ENCODE results near the gene SMARCAL1.
A peak's percentile ranks its signal among the peaks of the same experiment; 100 is the strongest.

The SMARCAL1 gene

DNA sequence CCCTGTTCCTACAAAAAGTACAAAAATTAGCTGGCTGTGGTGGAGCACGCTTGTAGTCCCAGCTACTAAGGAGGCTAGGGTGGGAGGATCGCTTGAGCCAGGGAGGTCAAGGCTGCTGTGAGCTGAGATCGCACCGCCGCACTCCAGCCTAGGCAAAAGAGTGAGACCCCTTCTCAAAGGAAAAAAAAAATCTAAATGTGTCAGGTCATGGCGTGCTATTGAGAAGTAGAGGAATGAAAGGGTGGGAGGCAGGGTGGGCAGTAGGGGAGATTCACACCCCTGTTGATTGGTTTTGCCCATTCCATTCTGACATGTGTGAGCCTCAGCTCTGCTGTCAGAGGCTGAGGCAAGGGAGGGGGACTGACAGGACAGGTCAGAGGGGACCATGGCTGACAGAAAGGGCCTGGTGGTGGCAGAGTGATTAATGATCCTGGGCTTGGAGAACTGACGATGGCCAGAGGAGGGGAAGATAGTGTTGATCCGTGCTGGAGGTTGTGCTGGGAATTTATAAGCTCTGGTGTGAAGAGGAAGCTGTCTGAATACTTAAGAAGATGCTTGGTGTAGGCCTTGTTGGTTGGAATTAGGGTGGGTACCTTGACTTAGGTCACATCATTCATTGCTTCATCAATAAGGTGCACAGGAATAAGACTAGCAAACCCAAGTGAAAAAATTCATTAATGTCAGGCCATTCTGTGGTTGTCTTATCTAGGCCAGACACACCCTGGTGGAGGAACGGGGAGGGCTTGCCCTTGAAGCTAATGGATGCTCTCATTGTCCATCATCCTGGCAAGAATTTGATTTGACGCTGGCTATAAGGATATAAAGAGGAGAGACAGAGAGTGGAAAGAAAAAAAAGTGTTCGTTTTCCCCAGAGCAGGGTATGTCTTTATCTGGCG, 19.1 kb upstream of the SMARCAL1 start:
- DNase-seq (ENCODE audit: low read depth in 2 of 2): no peak

DNA sequence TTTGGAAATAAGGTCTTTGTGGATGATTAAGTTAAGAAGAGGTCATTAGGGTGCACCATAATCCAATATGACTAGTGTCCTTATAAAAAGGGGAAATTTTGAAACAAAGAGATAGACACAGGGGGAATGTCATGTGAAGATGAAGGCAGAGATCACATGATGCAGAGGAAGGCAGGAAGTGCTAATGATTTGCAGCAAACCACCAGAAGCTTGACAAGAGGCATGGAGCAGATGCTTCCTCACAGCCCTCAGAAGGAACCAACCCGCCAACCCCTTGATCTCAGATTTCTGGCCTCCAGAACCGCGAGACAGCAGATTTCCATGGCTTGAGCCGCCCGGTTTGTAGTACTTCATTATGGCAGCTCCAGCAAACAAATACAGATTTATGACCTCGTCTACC, 17.4 kb upstream of the SMARCAL1 start:
- DNase-seq (ENCODE audit: low read depth in 2 of 2): no peak

DNA sequence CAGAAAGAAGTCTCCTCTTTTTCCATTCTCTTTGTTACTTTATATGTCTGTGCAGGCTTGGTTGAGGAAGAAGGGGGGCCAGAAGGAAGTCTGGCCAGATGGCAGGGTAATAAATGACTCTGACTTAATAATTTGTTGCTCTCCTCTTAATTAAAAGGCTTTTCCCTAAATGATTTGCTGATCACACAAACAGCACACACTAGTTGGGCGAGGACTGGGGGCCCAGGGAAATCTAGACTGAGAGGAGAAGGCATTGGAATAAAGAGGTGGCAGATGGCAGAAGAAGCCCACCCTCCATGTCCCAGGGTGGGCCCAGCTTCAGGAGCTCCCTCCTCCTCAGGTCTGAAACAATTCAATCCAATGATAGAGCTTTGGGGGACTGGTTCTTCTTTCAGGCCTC, 12.7 kb upstream of the SMARCAL1 start:
- no peak for DNase-seq (ENCODE audit: low read depth in 2 of 2)

DNA sequence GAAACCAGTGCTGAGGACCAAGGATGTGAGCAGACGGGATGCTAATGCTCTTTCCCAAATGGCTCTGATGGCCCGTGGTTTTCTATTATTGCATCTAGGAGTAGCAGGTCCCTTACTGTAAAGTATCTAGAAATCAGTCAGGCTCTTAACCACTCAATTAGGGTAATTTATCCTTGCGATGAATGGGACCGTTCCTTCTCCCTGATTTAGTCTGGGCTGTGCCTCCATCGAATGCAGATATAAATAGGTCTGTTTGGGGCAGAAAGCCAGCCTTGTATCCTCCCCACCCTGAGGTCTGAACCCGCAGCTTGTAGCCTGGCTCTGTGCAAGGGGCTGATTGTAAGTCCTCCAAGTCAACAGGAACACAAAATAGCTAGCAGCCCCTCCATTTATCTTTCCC, 9.5 kb upstream of the SMARCAL1 start:
- no peak for DNase-seq (ENCODE audit: low read depth in 2 of 2)

DNA sequence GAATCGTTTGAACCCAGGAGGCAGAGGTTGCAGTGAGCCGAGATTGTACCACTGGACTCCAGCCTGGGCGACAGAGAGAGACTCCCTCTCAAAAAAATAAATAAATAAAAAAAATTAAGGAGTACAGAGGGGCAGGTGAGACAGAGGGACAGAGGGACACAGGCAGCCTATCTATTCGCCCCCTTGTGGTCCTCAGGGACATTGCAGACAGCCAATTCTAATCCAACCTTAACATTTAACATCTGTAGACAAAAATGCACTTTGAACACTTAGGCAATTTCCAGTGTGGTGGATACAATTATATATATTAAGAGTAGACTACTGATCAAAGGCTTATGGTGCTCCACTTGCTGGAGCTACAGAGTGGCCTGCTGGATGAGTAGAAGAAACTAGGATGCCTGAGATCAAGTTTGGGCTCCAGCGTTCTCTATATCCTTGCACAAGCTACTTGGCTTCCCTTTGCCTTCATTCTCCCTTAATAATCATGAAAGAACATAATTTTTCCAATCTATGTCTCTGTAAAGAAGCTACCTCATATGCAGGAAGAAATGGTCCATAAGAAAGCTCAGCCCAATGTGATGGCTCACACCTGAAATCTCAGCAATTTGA, 8.2 kb upstream of the SMARCAL1 start:
- DNase-seq (ENCODE audit: low read depth in 2 of 2): no peak

DNA sequence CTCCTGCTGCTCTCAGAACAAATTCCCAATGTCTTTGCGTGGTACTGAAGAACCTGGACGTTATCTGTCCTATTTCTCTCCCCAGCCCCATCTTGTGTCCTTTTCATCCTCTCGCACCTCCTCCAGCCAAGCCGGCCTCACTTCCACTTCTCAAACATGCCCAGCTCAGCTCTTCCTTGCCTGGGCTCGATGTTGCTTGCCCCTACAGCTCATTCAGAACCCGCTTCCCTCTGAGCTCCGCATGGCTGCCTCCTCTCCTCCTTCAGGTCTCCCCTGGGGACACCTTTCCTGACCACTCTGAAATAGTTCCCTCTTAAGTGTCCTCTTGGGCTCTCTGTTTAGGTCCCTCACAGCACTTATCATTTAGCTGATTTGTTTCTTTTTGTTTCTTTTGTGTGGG, 6.7 kb upstream of the SMARCAL1 start:
- DNase-seq (ENCODE audit: low read depth in 2 of 2): no peak

DNA sequence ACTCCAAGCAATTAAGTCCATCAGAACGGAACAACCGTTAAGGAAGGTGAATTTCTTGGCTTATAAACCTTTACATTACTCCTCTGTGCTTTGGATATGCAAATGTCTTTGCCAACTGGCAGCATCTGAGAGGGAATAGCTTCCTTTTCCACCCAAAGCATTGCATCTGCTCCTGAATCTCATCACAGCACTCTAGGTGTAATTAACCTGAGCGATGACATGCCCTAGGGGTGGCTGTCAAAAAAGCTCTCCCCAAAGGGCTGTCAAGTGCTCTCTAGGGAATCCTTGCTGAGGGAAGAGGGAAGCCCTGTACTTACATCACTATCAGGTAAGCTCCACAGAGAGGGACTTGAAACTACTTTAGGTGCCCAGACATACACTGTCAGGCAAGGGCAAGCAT, 5.5 kb upstream of the SMARCAL1 start:
- DNase-seq (ENCODE audit: low read depth in 2 of 2): no peak

DNA sequence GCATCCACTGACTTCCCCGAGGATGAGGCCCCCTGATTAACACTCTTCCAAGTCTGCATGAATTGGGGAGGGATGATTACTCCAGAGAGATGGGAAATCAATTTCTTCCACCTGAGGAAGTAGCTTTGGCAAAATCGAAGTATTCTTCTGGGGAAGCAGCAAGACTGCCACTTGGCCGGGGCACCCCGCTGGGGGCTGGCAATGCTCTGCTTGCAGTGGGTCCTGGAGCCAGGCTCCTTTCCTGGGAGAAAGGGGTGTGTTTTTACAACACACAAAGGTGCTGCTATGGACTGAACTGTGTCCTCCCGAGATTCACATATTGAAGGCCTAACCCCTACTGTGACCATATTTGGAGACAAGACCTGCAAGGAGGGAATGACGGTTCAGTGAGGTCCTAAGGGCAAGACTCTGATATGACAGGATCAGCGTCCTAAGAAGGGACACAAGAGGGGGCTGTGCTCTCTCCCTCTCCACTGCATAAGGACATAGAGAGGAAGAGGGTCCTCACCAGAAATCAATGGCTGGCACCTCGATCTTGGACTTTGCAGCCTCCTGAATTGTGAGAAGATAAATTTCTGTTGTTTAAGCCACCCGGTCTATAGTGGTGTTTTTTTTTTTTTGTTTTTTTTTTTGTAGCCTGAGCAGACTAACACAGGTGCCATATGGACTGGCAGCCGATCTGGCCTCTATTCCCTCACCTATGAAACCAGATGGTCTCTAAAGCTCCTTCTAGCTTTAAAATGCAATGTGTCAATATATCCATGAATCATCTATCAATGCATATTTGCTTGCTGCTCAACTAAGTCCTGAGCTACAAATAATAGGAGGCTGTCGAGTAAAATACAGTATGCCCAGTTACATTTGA, 3.6 kb upstream of the SMARCAL1 start:
- no peak for DNase-seq (ENCODE audit: low read depth in 2 of 2)

DNA sequence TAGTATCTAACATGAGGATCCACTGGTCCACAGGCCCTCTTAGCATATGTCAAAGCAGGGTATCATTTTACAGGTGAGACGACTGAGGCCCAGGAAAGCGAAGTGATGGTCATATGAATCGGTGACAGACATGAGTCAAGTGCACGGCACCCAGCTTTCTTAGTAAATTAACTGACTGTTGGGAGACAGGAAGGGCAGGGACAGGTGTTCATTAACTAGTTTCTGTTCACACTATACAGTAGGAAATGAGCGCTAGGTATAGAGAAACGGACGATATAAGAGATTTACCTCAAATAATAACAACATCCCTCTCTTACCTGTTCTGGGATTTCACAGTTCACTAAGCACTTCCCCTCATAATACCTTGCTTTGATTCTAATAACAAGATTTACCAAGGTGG, 1.7 kb upstream of the SMARCAL1 start:
- no peak for DNase-seq (ENCODE audit: low read depth in 2 of 2)

DNA sequence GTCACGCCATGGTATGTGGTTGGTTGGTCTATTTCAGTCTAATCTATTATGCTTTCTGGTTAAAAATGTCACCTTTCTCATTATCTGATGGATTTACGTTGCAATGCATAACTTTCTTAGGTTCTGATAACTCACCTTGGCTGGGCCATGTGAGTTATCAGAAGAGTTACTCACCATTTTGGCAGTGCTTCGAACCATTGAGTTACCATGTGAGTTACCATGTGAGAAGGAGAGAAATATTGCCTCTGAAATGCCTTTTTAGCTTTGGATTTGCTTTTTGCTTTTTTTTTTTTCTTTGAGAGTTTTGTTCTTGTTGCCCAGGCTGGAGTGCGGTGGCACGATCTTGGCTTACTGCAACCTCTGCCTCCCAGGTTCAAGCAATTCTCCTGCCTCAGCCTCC, 1.6 kb downstream of the SMARCAL1 start:
- DNase-seq (ENCODE audit: low read depth in 2 of 2): no peak

DNA sequence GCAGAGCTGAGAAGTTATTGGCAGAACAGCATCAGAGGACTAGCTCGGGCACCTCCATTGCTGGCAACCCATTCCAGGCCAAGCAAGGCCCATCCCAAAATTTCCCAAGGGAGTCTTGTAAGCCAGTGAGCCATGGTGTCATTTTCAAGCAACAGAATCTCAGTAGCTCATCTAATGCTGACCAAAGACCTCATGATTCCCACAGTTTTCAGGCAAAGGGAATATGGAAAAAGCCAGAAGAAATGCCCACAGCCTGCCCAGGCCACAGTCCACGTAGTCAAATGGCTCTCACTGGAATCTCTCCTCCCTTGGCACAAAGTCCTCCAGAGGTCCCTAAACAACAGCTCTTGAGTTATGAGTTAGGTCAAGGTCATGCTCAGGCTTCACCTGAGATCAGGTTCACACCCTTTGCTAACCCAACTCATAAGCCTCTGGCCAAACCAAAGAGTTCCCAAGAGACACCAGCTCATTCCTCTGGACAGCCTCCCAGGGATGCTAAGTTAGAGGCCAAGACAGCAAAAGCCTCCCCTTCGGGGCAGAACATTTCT, 2.6 kb downstream of the SMARCAL1 start:
- no peak for DNase-seq (ENCODE audit: low read depth in 2 of 2)

DNA sequence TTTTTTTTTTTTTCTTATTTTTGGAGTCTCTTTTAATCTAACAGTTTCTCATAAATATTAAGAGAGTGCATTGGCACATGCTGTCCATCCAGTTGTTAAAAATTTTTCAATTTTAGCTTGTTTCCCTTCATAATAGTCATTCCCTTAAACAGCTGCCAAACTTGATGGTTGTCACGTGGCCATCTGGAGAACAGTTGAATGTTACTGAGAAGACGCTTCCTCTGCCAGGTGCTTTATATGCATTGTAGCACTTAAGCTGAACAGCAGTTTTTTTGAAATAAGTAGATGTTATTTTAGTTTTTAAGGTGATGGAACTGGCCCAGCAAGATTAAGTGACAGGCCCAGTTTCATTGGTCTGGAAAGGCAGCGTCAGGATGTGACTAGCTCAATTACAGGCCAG, 3.3 kb downstream of the SMARCAL1 start:
- DNase-seq (ENCODE audit: low read depth in 2 of 2): no peak

DNA sequence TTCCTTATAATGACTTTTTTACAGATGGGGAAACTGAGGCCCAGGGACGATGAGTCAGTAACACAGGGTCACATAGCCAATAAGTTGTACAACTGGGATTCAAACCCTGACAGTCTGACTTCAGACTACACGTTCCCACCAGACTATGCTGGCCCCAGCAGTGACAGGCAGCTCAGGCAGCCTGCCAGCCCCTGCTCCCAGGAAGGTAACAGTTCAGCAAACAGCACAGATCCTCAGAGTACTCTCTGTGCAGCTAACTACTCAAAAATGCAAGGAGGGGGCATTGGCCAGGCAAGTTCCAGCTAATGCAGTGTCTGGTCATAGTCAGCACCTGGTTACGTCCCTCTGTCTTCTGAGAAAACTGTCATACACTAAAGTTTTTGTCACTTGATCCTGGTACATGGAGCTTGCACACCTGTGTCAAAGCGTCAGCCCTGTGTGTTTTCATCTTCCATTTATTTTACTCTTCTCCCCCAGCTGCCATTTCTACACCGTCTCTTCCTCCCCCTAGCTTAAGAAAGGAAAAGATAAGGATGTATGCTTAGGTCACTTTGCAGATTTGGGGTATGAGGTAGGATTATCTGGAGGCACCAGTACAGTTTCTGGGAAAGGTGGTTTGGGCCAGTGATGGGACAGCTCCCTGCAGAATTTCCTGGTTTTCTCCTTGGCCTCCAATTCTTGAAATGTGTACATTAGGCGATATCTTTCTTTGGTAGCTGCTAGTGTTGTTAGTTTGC, 4.5 kb downstream of the SMARCAL1 start:
- no peak for DNase-seq (ENCODE audit: low read depth in 2 of 2)

DNA sequence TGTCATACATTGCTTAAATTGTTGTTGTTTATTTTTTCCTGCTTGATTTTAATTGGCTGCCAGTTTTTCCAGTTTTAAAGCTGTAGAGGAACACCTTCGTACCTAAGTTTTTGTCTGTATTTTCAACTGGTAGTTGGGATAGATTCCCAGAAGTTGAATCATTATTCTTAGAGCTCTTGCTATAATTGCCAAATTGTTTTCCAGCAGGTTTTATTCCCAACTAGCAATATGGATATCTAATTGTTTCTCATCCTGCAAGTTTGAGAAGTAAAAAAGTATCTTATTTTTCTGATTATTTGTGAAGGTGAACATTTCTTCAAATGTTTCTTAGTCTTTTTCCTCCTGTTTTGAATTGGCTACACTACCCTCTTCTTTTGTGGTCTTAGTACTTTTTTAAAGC, 6.7 kb downstream of the SMARCAL1 start:
- no peak for DNase-seq (ENCODE audit: low read depth in 2 of 2)

DNA sequence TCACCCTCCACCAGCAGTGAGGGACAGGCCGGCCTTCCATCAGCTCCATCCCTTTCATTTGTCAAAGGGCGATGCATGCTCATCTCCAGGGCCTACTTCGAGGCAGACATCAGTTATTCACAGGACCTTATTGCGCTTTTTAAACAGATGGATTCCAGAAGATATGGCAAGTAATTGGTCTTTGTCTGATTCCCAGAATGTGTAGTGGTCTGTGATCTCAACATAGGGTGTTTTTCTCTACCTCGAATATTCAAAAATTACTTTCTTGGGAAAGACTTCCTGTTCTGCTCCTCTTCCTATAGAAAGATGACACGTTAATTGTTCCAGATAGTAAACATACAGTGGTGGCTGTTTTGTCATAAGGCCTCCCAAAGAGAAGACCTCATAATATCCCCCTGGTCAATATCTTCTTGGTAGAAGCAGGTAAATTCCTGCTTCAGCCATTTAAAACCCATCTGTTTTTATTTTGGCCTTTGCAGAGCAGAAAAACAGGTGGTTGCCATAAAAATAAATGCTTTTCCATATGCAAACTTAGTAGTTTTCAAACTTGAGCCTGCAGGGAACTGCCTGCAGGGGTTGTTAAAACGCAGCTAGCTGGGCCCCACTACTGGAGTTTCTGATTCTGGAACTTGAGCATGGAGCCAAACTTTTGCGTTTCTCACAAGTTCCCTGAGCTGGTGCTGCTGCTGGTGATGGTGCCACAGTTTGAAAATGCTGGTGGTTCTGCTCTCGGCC, 8.2 kb downstream of the SMARCAL1 start:
- DNase-seq (ENCODE audit: low read depth in 2 of 2): no peak

DNA sequence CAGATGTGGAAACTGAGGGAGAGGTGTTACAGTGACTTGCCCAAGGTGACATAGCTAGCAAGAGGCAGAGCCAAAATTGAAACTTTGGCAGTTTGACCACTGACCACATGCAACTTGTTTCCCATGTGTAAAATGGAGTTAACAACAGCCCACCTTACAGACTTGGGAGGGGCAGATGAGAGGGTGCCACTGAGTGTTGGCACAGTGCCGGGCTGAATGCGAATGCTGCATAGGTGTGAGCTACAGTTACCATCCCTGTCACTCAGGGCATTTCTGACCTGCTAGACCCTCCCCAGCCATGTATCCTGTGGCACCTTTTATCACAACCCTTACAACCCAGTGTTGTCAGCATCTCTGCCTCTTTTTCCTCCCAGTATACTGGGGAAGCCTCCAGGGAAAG, 10.8 kb downstream of the SMARCAL1 start:
- DNase-seq (ENCODE audit: low read depth in 2 of 2): no peak

DNA sequence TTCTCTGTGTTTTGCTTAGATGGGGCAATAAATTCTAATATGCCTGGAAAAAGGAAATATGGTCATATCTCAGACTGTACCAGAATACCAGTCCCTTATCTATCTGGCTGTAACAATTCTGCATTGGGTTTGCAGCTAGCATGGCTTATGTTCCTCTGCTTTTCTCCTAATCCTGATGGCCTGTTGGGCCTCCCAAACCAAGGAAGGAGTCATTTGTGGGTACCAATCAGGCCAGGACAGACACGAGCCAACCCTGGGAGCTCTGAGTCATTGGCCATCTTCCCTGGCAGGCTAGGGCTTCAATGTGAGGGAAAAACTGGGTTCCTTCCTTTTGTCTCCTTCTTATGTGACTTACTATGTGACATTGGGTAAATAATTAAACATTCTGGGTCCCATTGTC, 12.0 kb downstream of the SMARCAL1 start:
- DNase-seq (ENCODE audit: low read depth in 2 of 2): no peak

DNA sequence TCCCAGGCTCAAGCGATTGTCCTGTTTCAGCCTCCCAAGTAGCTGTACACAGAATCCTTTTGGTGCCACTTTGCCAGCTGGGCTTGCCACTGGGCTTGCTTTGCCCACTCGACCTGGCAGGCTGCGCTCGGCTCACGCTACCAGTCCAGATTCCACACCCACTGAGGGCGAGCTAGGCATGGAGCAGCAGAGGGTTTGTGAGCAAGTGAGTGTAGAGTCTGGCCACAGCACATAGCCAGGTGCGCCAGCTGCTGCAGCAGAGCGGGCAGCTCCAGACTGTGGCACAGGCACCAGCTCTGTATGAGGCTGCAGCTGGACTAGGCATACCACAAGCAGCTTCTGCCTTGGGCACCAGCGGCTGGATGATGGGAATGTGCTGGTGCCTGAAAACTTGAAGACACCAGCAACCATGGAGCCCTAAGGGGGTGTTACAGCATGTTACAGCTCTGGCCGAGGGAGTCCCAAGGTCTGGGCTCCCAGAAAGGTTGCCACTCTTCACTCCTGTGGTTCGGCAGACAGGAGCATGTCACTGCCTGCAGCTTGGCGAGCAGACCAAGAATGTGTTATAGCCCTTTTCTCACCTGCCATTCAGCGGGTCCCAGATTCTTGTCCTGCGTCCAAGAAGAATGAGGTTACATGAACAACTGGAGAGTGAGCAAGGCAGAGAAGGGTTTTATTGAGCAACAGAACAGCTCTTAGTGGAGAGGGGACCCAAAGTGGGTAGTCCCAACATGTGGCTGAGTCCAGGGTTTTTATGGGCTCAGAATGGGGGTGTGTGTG, 12.9 kb downstream of the SMARCAL1 start:
- DNase-seq (ENCODE audit: low read depth in 2 of 2): no peak

DNA sequence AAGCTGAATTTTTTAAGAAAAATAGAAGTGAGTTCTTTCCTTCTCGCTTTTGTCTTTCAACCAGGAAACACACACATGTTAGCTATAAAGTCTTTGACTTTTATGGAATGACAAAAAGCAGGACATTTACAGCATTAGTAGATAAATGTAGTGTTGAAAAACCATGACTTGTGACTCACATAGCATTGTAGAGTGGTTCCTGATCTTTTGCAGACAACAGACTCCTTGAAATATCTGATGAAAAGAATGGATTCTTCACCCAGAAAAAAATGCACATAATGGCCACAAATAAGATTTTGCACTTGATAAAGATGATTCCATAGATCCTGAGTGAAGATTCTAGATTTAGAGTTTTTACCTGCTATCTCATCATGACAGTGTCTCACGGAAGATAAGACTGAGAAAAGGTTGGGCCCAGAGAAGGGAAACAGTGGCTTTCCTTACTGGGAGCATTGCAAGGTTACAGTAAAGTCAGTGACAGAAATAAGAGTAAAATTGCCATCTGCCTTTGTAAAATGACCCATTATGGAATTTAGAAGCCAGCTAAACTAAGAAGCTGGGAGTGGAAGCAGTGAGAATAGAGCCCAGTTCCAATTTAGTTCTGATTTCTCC, 14.0 kb downstream of the SMARCAL1 start:
- peak; percentile 45 to 59 for DNase-seq (ENCODE audit: low read depth in 2 of 2)

DNA sequence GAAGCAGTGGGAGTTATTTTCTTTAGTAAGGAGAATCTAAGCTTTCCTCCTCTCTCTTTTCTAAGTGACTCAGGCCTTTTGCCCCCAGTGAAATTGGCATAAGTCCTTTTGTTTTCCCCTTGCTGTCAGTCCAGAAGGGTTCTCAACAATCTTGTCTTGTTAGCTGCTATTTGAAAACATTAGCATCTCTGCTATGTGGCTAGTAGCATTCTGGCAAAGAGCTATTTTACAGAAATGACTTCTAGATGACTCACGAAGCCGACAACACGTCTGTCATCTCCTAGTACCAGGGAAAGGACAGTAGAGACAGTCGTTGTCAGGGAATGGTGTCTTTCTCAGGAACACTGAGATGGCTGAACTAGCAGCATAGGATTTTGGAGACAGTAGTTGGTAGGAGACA, 14.7 kb downstream of the SMARCAL1 start:
- peak; percentile 37 to 41 for DNase-seq (ENCODE audit: low read depth in 2 of 2)

Measured in fibroblast of skin of left biceps (primary cell).